ENCODE results near the gene RUBCN.
"Not testable (repeated sequence)": the region's sequence is repeated elsewhere in the genome, so short reads cannot be mapped to it uniquely, and the experiment has no call there.

RUBCN gene

GRCh38 chr3:197665142-197665491 is 71.6 kb downstream of the RUBCN start:
- H3K27ac Mint-ChIP-seq, DNase-seq, H3K9me3 Mint-ChIP-seq, CTCF ChIA-PET, H3K36me3 Mint-ChIP-seq, H3K4me1 Mint-ChIP-seq: not testable (repeated sequence)
- Mint-ChIP-seq H3K27me3 (peaks cover 14% of the 10 kb centered on the region), H3K4me3 (peak overlapping the region; percentile 43)

- H3K27ac Mint-ChIP-seq, H3K36me3 Mint-ChIP-seq, CTCF ChIA-PET, H3K9me3 Mint-ChIP-seq, H3K4me1 Mint-ChIP-seq: not testable (repeated sequence)
- DNase-seq = peak; percentile 44
- peaks cover 14% of the 10 kb centered on the region for H3K27me3 Mint-ChIP-seq
- peak overlapping the region; percentile 43 for H3K4me3 Mint-ChIP-seq
Observed at GRCh38 chr3:197664414-197665141, 72.1 kb downstream of the RUBCN start.

- H3K27me3 Mint-ChIP-seq = peaks cover 14% of the 10 kb centered on the region
- H3K36me3 Mint-ChIP-seq, CTCF ChIA-PET, H3K4me3 Mint-ChIP-seq, DNase-seq, H3K27ac Mint-ChIP-seq, H3K9me3 Mint-ChIP-seq, H3K4me1 Mint-ChIP-seq: not testable (repeated sequence)
Observed at GRCh38 chr3:197663367-197664140, 73.2 kb downstream of the RUBCN start.

DNA sequence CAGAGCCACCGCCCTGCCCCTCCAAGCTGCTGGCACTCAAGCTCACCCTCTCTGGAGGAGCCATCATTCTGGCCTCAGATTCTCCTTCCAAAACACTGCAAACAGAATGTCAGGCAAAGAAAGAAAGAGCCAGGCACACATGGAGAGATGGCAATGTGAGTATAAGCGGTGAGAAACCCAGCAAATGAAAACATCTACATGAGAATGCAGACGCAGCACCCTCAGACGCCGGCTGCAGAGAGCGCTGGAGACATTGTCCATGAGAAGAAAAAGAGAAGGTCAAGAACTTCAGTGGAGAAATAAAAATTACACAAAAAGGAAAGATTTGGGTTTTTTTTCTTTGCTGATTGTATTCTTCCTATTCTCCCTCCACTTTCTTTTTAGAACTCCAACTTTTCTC is 74.4 kb downstream of the RUBCN start:
- H3K36me3 Mint-ChIP-seq, CTCF ChIA-PET, H3K4me1 Mint-ChIP-seq, H3K27me3 Mint-ChIP-seq, H3K27ac Mint-ChIP-seq, H3K4me3 Mint-ChIP-seq, H3K9me3 Mint-ChIP-seq, DNase-seq: not testable (repeated sequence)

- H3K27me3 Mint-ChIP-seq, H3K27ac Mint-ChIP-seq, H3K9me3 Mint-ChIP-seq, CTCF ChIA-PET, H3K4me3 Mint-ChIP-seq, H3K36me3 Mint-ChIP-seq, H3K4me1 Mint-ChIP-seq, DNase-seq: not testable (repeated sequence)
Observed at GRCh38 chr3:197661874-197662273, 74.8 kb downstream of the RUBCN start.

DNA sequence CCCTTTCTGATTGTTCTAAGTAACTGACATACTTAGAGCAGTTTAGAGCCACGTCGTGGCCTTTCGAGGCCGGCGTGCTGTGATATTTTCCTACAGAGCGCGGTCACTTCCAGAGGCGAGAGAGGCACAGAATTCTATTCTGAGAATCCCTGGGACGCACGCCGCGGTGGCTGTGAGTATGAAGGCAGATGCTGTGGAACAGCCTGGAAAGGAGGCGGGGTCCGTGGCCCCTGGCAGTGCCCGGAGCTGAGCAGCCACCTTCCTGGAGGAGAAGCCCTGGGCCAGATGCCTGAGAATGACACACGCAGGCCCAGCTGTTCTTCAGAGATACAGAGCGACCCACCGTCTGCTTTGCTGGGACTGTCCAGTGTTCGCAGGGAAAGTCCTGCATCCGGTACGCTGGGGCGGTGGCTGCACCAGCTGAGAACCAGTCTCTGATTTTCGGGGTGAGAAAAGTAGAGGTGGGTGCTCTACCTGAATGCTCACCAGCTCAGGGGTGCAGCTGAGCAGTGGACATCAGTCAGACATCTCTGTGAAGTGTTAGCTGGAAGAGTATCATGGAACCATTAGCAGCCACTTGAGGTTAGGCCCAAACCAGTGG is 75.4 kb downstream of the RUBCN start:
- H3K27ac Mint-ChIP-seq, H3K36me3 Mint-ChIP-seq, H3K9me3 Mint-ChIP-seq, DNase-seq, H3K27me3 Mint-ChIP-seq, H3K4me3 Mint-ChIP-seq, H3K4me1 Mint-ChIP-seq: not testable (repeated sequence)
- CTCF ChIA-PET = interaction anchor here (1.1 kb wide), 1 partner anchor 62 kb away, joined by 3 read pairs; no protein-coding TSS in a partner anchor

GRCh38 chr3:197659701-197660100 is 77.0 kb downstream of the RUBCN start:
- H3K4me3 Mint-ChIP-seq, CTCF ChIA-PET, H3K27me3 Mint-ChIP-seq, H3K36me3 Mint-ChIP-seq, DNase-seq, H3K27ac Mint-ChIP-seq, H3K9me3 Mint-ChIP-seq: not testable (repeated sequence)
- peaks cover 11% of the 10 kb centered on the region for H3K4me1 Mint-ChIP-seq

DNA sequence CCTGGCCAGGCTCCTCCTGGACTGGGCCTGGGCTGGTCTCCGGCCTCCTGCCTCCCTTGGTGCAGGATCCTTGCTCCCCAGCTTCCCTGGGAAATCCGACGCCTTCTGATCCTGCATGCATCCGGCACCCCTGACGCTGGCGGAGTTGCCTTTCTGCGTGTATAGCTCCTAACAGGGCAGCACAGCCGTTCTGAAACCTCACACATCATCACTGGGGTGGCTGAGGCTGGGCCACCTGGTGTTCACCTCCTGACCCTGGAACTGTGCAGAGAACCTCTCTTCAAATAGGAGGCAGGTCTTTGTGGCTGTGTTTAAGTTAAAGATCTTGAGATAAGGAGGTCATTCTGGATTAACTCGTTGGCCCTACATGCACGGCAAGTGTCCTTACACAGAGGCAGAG is 77.6 kb downstream of the RUBCN start:
- H3K9me3 Mint-ChIP-seq, H3K27ac Mint-ChIP-seq, H3K27me3 Mint-ChIP-seq, CTCF ChIA-PET, DNase-seq, H3K4me1 Mint-ChIP-seq, H3K36me3 Mint-ChIP-seq, H3K4me3 Mint-ChIP-seq: not testable (repeated sequence)

DNA sequence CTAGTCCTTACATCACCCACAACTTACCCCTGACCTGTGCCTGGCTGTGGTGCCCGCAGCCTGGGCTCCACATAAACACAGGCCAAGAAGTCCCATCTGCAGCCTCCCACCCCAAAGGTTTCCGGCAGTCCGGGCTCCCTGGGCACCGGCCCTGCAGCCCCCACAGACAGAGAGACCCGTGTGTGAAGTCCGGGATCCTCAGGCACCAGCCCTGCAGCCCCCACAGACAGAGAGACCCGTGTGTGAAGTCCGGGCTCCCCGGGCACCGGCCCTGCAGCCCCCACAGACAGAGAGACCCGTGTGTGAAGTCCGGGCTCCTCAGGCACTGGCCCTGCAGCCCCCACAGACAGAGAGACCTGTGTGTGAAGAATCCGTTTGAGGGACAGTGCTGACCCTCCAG is 78.0 kb downstream of the RUBCN start:
- CTCF ChIA-PET, H3K4me3 Mint-ChIP-seq, H3K27ac Mint-ChIP-seq, H3K9me3 Mint-ChIP-seq, H3K36me3 Mint-ChIP-seq, H3K4me1 Mint-ChIP-seq, DNase-seq, H3K27me3 Mint-ChIP-seq: not testable (repeated sequence)

GRCh38 chr3:197657541-197658292 is 79.0 kb downstream of the RUBCN start:
- H3K27me3 Mint-ChIP-seq, CTCF ChIA-PET: not testable (repeated sequence)

GRCh38 chr3:197656960-197657359 is 79.7 kb downstream of the RUBCN start:
- H3K27ac Mint-ChIP-seq, H3K36me3 Mint-ChIP-seq, DNase-seq, H3K4me1 Mint-ChIP-seq, H3K4me3 Mint-ChIP-seq, H3K9me3 Mint-ChIP-seq, H3K27me3 Mint-ChIP-seq, CTCF ChIA-PET: not testable (repeated sequence)

More at GRCh38 chr3:197657541-197658292, 79.0 kb downstream of the RUBCN start:
- not testable (repeated sequence) for H3K4me3 Mint-ChIP-seq, H3K27ac Mint-ChIP-seq, H3K4me1 Mint-ChIP-seq, H3K36me3 Mint-ChIP-seq, H3K9me3 Mint-ChIP-seq, DNase-seq

DNA sequence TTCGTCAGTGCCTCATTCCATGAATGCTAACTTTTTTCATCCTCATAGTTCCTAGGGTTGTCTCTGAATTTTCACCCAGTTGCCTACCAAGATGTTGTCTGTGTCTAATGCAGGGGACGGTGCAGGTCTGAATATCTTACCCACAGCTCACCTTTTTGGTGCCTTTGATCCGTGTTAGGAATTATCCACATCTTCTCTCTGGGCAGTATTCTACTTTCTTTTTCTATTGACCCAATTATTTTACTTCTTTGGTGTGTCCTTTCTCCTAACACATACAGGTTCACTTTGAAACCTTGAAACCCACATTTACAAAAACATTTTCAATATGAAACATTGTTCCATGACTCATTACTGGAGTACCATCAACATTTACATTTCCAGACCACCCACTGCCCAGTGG is 80.6 kb downstream of the RUBCN start:
- H3K9me3 Mint-ChIP-seq, H3K27ac Mint-ChIP-seq, H3K27me3 Mint-ChIP-seq, H3K36me3 Mint-ChIP-seq, DNase-seq, CTCF ChIA-PET: not testable (repeated sequence)
- Mint-ChIP-seq H3K4me3 (peak overlapping the region; percentile 61), H3K4me1 (peaks cover 16% of the 10 kb centered on the region)

- H3K27ac Mint-ChIP-seq, H3K27me3 Mint-ChIP-seq, DNase-seq, H3K9me3 Mint-ChIP-seq, CTCF ChIA-PET, H3K36me3 Mint-ChIP-seq, H3K4me3 Mint-ChIP-seq: not testable (repeated sequence)
- peaks cover 23% of the 10 kb centered on the region for H3K4me1 Mint-ChIP-seq
Observed at GRCh38 chr3:197654998-197655330, 81.7 kb downstream of the RUBCN start.

GRCh38 chr3:197654090-197654997 is 82.4 kb downstream of the RUBCN start:
- H3K36me3 Mint-ChIP-seq, H3K27me3 Mint-ChIP-seq, CTCF ChIA-PET, H3K9me3 Mint-ChIP-seq, H3K27ac Mint-ChIP-seq: not testable (repeated sequence)
- Mint-ChIP-seq H3K4me1 (peaks cover 23% of the 10 kb centered on the region), H3K4me3 (peak overlapping the region; percentile 50)
- DNase-seq = peak; percentile 45

Measured in activated naive CD4-positive, alpha-beta T cell treated with anti-CD3 and anti-CD28 coated beads, Interleukin-2, amount 10 ng/mL, durations not matched to agents 7 days and 5 days (primary cell).